Skeletal muscle tissue (tissue), 4 donors: ENCODE results near the gene IFIT1B. TPM values are rescaled to one million over a fixed set of nuclear protein-coding genes. Genes with fewer than 3 reads are reported as not detected.

Source experiments
- H3K27ac ChIP-seq: one replicate; pipeline ENCODE4 v1.7.0; 2013; ENCODE audit warnings: mild to moderate bottlenecking, low read depth, low read length, inconsistent platforms
- H3K27me3 ChIP-seq, 3 donors: one replicate each; pipeline ENCODE4 v1.7.0; 2013; ENCODE audit warnings: low read length in 3 of 3; ENCODE audit not compliant: control insufficient read depth in 3 of 3, insufficient read depth in 3 of 3
- H3K36me3 ChIP-seq, 3 donors: one replicate each; pipeline ENCODE4 v1.7.0; 2013; ENCODE audit warnings: low read length in 3 of 3; ENCODE audit not compliant: control insufficient read depth in 3 of 3, insufficient read depth in 3 of 3
- H3K4me1 ChIP-seq, 3 donors: one replicate each; pipeline ENCODE4 v1.7.0; 2013; ENCODE audit warnings: low read length in 3 of 3, mild to moderate bottlenecking in 3 of 3; ENCODE audit not compliant: control insufficient read depth in 3 of 3, insufficient read depth in 3 of 3
- H3K4me3 ChIP-seq, 3 donors: one replicate each; pipeline ENCODE4 v1.7.0; 2013; ENCODE audit warnings: low read length in 3 of 3
- H3K9ac ChIP-seq, 3 donors: one replicate each; pipeline ENCODE4 v1.7.0; 2013; ENCODE audit warnings: low read length in 3 of 3, mild to moderate bottlenecking in 3 of 3, moderate library complexity in 2 of 3, low read depth in 1 of 3
- H3K9me3 ChIP-seq, 3 donors: one replicate each; pipeline ENCODE4 v1.7.0; 2013; ENCODE audit warnings: low read length in 3 of 3; ENCODE audit not compliant: control insufficient read depth in 3 of 3
- total RNA-seq: library from RNA; depleted of rRNA; stranded (reverse); fragments of >200 nt; gene quantifications from one replicate; pipeline ENCODE4 v1.2.3, GENCODE V29; 2014
- donor health status: Osteomylitis.

Gene IFIT1B
- total RNA-seq, 1 donor from 2014 or later, result 2.1 TPM

DNA sequence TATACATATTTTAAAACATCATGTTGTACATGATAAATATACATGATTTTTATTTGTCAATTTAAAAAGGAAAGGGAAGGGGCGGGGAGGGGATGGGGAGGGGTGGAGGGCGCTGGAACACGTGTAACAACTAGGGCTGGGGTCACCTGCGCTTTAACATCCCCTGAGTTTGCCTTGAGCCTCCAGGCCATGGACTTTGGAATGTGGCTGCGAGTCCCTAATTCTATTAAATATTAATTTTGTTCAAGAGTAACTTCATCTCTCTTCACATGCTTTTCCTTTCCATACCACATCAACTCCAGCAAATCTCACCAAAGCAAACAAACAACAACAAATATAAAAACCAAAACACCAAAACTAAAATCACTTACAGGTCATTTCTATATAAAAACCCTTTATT lies 47.1 kb downstream of the IFIT1B start:
- Histone ChIP-seq H3K36me3 (no peaks in the 10 kb centered on the region), H3K4me3 (no peak overlapping the region)

DNA sequence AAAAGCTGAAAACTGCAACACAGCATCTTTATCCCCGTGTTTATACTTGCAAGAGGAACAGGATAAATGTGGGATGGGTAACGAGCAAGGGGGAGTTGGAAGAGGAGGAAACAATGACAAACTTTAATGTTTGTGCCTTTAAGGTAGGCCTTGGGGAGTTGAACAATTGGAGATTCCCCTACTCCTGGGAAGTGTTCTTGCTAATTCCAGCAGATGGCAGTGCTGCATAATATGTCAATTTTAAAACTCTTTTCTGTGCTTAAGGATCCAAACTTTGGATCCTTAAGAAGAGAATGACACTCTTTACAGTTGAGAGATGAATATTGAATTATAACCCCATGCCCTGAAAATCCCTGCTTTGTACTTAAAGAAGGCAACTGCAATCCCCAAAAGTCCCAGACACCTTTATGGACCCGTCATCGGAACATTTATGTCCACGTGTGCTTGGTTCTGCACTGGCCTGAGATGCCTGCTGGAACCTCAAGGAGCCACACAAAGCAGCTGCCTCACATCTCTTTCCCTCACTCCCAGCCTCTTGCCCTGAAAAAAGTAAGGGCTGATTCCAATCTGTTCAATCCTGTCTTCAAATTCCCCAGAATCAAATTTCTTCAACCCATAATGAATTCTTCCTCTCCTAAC lies 48.5 kb downstream of the IFIT1B start:
- no peaks in the 10 kb centered on the region for H3K9me3 ChIP-seq
- H3K4me1 ChIP-seq, result peaks cover 3 to 17% (median 3%) of the 10 kb centered on the region in 3 donors
- H3K9ac ChIP-seq, result no peak overlapping the region
- no peaks in the 10 kb centered on the region for H3K36me3 ChIP-seq
- H3K27me3 ChIP-seq, result no peaks in the 10 kb centered on the region
- H3K4me3 ChIP-seq, result no peak overlapping the region
- no peak overlapping the region for H3K27ac ChIP-seq

More for the DNA sequence above, 47.1 kb downstream of the IFIT1B start:
- Histone ChIP-seq H3K27me3 (no peaks in the 10 kb centered on the region), H3K27ac (no peak overlapping the region), H3K9me3 (no peaks in the 10 kb centered on the region), H3K9ac (no peak overlapping the region), H3K4me1 (peaks cover 2 to 17% (median 3%) of the 10 kb centered on the region in 3 donors)

DNA sequence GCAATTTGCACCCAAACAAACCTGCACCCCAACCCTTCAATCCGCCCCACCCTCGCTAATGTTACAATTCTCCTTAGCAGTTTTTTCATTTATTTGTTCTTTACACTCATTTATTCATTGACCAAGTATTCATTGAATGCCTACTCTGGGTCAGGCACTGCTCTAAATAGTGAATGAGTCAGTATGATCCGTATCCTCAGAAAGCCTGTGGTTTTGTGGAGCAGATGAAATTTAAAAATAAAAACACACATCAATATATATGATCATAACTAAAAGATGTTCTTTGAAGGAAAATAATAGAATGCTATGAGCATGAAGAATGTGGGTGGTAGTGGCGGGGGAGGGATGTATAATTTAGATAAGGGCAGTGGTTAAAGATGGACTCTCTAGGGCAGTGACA lies 49.8 kb downstream of the IFIT1B start:
- Histone ChIP-seq H3K36me3 (no peaks in the 10 kb centered on the region), H3K9ac (no peak overlapping the region), H3K27ac (no peak overlapping the region), H3K9me3 (no peaks in the 10 kb centered on the region), H3K4me1 (peaks cover 3 to 20% (median 11%) of the 10 kb centered on the region in 3 donors), H3K4me3 (no peak overlapping the region), H3K27me3 (no peaks in the 10 kb centered on the region)

DNA sequence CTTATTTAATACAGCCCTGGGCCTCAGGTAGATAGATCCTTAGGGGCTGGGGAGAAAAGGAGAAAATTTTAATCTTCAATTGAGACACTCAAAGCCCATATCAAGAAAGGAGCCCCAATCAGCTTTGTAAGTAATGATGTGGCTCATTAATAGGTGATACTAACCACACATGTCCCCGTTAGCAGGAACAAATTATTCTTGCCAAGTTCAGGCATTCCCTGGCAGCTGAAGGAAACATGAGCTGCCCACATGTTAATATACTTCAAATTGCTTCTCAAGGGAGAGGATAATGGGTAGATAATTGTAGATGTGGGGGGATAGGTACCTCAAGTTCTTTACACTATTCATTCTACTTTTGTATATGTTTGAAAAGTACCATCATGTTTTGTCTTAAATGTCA lies 51.0 kb downstream of the IFIT1B start:
- Histone ChIP-seq H3K9me3 (no peaks in the 10 kb centered on the region), H3K36me3 (no peaks in the 10 kb centered on the region), H3K9ac (no peak overlapping the region), H3K4me3 (no peak overlapping the region), H3K27ac (no peak overlapping the region), H3K4me1 (peaks cover 3 to 20% (median 11%) of the 10 kb centered on the region in 3 donors), H3K27me3 (no peaks in the 10 kb centered on the region)

DNA sequence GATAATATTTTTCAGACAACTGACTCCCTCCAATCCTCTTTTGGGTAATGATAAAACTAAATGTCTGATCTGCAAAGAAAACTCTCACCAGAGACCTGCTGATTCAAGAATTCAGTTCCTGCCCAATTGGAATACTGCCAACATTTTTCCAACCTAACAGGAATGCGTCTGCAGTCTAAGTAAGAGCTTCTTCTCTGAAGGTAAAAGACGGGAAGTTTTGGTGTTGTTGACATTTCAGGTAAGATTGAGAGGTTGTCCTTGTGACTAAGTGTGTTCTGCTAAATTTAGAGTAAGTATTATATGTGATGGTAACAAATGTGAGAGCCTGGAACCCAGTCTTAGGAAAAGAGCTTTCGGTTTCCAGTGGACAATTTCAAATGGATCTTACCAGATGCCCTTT lies 54.1 kb downstream of the IFIT1B start:
- no peak overlapping the region for H3K9ac ChIP-seq
- no peaks in the 10 kb centered on the region for H3K9me3 ChIP-seq
- no peaks in the 10 kb centered on the region for H3K36me3 ChIP-seq
- H3K27ac ChIP-seq, result no peak overlapping the region
- H3K4me1 ChIP-seq, result peaks cover 0 to 14% (median 11%) of the 10 kb centered on the region in 3 donors
- no peaks in the 10 kb centered on the region for H3K27me3 ChIP-seq
- no peak overlapping the region for H3K4me3 ChIP-seq

Other genes with a start within 250 kb of the IFIT1B start
- under 0.01 TPM for gene CH25H, start 170.7 kb upstream of the IFIT1B start, total RNA-seq
- 50.1 TPM for gene LIPA, start 126.3 kb upstream of the IFIT1B start, total RNA-seq
- gene IFIT2, start 76.0 kb upstream of the IFIT1B start, total RNA-seq, result 6.8 TPM
- gene IFIT3, start 50.1 kb upstream of the IFIT1B start, total RNA-seq, result 12.0 TPM
- gene IFIT1, start 14.6 kb downstream of the IFIT1B start, total RNA-seq, result 34.4 TPM
- gene IFIT5, start 36.5 kb downstream of the IFIT1B start, total RNA-seq, result 9.9 TPM
- 1.6 TPM for gene SLC16A12, start 157.5 kb downstream of the IFIT1B start, total RNA-seq